PC-9 (cell line): ENCODE data around the gene COL24A1.
"Not testable (repeated sequence)": the region's sequence is repeated elsewhere in the genome, so short reads cannot be mapped to it uniquely, and the experiment has no call there.

Experiments used
- EZH2 ChIP-seq: fragments of 200-600 bp; sonication (generic); IDR thresholded peaks from 2 replicates; pipeline ENCODE4 v1.8.0; 2017; ENCODE audit warnings: antibody characterized with exemption, low read depth
- TF ChIP-seq, protein P1 (sequence below): fragments of 200-600 bp; sonication (generic); conservative IDR thresholded peaks from 2 replicates; pipeline ENCODE4 v1.6.1; 2017; ENCODE audit warnings: mixed run types, antibody characterized with exemption, mild to moderate bottlenecking, moderate library complexity

DNA sequence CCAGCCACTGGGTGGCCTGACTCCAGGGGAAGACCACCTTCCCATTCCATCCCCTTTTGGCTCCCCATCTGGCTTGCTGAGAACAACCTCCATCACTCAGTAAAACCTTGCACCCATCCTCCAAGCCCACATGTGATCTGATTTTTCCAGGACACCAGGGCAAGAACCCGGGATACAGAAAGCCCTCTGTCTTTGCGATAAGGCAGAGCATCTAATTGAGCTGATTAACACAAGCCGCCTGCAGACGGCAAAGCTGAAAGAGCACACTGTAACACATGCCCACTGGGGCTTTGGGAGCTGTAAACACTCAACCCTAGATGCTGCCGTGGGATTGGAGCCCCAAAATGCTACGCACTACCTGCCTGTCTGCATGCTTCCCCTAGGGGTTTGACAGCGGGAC, 201.4 kb downstream of the COL24A1 start:
- TF ChIP-seq, protein P1, sequence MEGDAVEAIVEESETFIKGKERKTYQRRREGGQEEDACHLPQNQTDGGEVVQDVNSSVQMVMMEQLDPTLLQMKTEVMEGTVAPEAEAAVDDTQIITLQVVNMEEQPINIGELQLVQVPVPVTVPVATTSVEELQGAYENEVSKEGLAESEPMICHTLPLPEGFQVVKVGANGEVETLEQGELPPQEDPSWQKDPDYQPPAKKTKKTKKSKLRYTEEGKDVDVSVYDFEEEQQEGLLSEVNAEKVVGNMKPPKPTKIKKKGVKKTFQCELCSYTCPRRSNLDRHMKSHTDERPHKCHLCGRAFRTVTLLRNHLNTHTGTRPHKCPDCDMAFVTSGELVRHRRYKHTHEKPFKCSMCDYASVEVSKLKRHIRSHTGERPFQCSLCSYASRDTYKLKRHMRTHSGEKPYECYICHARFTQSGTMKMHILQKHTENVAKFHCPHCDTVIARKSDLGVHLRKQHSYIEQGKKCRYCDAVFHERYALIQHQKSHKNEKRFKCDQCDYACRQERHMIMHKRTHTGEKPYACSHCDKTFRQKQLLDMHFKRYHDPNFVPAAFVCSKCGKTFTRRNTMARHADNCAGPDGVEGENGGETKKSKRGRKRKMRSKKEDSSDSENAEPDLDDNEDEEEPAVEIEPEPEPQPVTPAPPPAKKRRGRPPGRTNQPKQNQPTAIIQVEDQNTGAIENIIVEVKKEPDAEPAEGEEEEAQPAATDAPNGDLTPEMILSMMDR, result not testable (repeated sequence)
- not testable (repeated sequence) for TF ChIP-seq EZH2
